Measurements from ENCODE around the gene ARID2. TPM values are rescaled to one million over a fixed set of nuclear protein-coding genes. Genes with fewer than 3 reads are reported as not detected.

The ARID2 gene
- polyA plus RNA-seq, 1 donor (not counting 4 experiments of a cell fraction or from before 2014, with no cell fraction given), result 15.1 TPM

DNA sequence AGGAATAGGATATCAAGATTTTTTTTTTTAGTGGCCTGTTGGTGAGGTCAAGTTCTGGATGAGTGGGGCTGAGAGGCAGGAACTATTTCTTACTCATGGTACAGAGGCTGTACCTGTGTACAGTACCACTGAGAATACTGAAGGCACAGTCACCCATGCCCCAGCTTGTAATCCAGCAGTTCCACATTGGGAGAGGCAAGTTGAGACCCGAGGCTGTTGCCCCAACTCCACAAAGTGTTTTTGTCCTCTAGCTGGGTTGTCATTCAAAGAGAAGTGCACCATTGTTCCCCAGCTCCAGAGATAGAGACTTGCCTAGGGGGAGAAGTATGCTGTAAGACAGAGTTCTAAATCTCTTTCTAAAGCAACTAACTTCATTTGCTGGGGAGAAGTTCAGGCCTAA lies 38.7 kb downstream of the ARID2 start:
- no peak overlapping the region for H2AFZ ChIP-seq (ENCODE audit: control insufficient read depth, low read length)
- H3K4me2 ChIP-seq (ENCODE audit: control insufficient read depth, extremely low read depth, insufficient read depth, low read depth, low read length), result peak overlapping the region; percentile 61
- H3K4me1 ChIP-seq (ENCODE audit: control insufficient read depth, extremely low read depth, insufficient read depth, low read length), result peaks cover 22% of the 10 kb centered on the region
- H3K9ac ChIP-seq (ENCODE audit: control insufficient read depth, extremely low read depth, insufficient read depth, low read length), result no peak overlapping the region
- H3K4me3 ChIP-seq (ENCODE audit: control insufficient read depth in 2 of 3, extremely low read depth in 1 of 3, insufficient read depth in 2 of 3, low read depth in 1 of 3, low read length in 3 of 3), result peak overlapping the region in 1 of 3 experiments; percentile 33
- DNase-seq (ENCODE audit: low read depth, low spot score), result peak; percentile 63
- no peaks in the 10 kb centered on the region for H3K27me3 ChIP-seq (ENCODE audit: control insufficient read depth, extremely low read depth, insufficient read depth, low read length)
- TF ChIP-seq, protein P1, sequence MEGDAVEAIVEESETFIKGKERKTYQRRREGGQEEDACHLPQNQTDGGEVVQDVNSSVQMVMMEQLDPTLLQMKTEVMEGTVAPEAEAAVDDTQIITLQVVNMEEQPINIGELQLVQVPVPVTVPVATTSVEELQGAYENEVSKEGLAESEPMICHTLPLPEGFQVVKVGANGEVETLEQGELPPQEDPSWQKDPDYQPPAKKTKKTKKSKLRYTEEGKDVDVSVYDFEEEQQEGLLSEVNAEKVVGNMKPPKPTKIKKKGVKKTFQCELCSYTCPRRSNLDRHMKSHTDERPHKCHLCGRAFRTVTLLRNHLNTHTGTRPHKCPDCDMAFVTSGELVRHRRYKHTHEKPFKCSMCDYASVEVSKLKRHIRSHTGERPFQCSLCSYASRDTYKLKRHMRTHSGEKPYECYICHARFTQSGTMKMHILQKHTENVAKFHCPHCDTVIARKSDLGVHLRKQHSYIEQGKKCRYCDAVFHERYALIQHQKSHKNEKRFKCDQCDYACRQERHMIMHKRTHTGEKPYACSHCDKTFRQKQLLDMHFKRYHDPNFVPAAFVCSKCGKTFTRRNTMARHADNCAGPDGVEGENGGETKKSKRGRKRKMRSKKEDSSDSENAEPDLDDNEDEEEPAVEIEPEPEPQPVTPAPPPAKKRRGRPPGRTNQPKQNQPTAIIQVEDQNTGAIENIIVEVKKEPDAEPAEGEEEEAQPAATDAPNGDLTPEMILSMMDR (optimal IDR thresholded peaks at IDR 0.05 in 1 of 3, IDR thresholded peaks at IDR 0.05 in 1 of 3, conservative IDR thresholded peaks at IDR 0.05 in 1 of 3; ENCODE audit: extremely low read depth in 1 of 3, insufficient read depth in 2 of 3, low read length in 3 of 3), result no peak
- dilution Hi-C loops (cut with MboI; ENCODE audit: extremely low pct_ligation_motif_present, low sequenced_read_pairs), result no loop called here
- peak overlapping the region; percentile 42 for H3K27ac ChIP-seq (ENCODE audit: control insufficient read depth, insufficient read depth, low read length)
- no peaks in the 10 kb centered on the region for H3K9me1 ChIP-seq (ENCODE audit: control insufficient read depth, extremely low read depth, insufficient read depth, low read length)
- no peaks in the 10 kb centered on the region for H3K36me3 ChIP-seq (ENCODE audit: control insufficient read depth in 2 of 2, extremely low read depth in 1 of 2, insufficient read depth in 2 of 2, low read length in 2 of 2)
- peaks cover 54% of the 10 kb centered on the region for H3K79me2 ChIP-seq (ENCODE audit: control insufficient read depth, insufficient read depth, low read length)
- peak; percentile 84 for FAIRE-seq
- H4K20me1 ChIP-seq (ENCODE audit: control insufficient read depth, extremely low read depth, insufficient read depth, low read length), result no peaks in the 10 kb centered on the region
- no peaks in the 10 kb centered on the region for H3K9me3 ChIP-seq (ENCODE audit: control insufficient read depth, low read depth, low read length)

DNA sequence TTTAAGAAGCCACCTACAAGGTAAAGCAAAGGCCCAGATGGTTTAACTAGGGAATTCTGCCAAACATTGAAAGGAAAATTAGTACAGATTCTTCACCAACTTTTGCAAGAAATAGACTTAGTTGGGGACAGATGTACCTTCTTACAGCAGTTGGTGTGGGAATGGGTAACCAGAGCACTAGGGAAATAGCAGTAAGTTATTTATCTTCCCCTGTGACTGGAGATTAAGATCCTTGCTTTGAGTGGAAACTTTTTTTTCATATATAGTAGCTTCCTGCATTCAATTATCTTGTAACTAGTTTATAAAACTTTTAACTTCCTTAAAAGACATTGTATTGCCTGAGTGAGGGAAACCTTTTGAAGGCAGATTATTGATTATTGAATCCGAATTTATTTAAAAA lies 44.2 kb downstream of the ARID2 start:
- Histone ChIP-seq H3K9ac (ENCODE audit: control insufficient read depth, extremely low read depth, insufficient read depth, low read length) (no peak overlapping the region), H3K27me3 (ENCODE audit: control insufficient read depth, extremely low read depth, insufficient read depth, low read length) (no peaks in the 10 kb centered on the region), H4K20me1 (ENCODE audit: control insufficient read depth, extremely low read depth, insufficient read depth, low read length) (no peaks in the 10 kb centered on the region), H3K9me3 (ENCODE audit: control insufficient read depth, low read depth, low read length) (no peaks in the 10 kb centered on the region), H3K4me2 (ENCODE audit: control insufficient read depth, extremely low read depth, insufficient read depth, low read depth, low read length) (no peak overlapping the region), H3K79me2 (ENCODE audit: control insufficient read depth, insufficient read depth, low read length) (peaks cover 57% of the 10 kb centered on the region), H3K9me1 (ENCODE audit: control insufficient read depth, extremely low read depth, insufficient read depth, low read length) (no peaks in the 10 kb centered on the region), H2AFZ (ENCODE audit: control insufficient read depth, low read length) (no peak overlapping the region), H3K4me3 (ENCODE audit: control insufficient read depth in 2 of 3, extremely low read depth in 1 of 3, insufficient read depth in 2 of 3, low read depth in 1 of 3, low read length in 3 of 3) (no peak overlapping the region), H3K27ac (ENCODE audit: control insufficient read depth, insufficient read depth, low read length) (no peak overlapping the region), H3K4me1 (ENCODE audit: control insufficient read depth, extremely low read depth, insufficient read depth, low read length) (peaks cover 7% of the 10 kb centered on the region), H3K36me3 (ENCODE audit: control insufficient read depth in 2 of 2, extremely low read depth in 1 of 2, insufficient read depth in 2 of 2, low read length in 2 of 2) (no peaks in the 10 kb centered on the region)
- DNase-seq (ENCODE audit: low read depth, low spot score) (no peak), FAIRE-seq (no peak)
- TF ChIP-seq, protein P1 (optimal IDR thresholded peaks at IDR 0.05 in 1 of 3, IDR thresholded peaks at IDR 0.05 in 1 of 3, conservative IDR thresholded peaks at IDR 0.05 in 1 of 3; ENCODE audit: extremely low read depth in 1 of 3, insufficient read depth in 2 of 3, low read length in 3 of 3), result no peak
- no peak for TF ChIP-seq EZH2 (IDR thresholded peaks at IDR 0.05; ENCODE audit: low read length)
- dilution Hi-C loops (cut with MboI; ENCODE audit: extremely low pct_ligation_motif_present, low sequenced_read_pairs), result no loop called here

Data from keratinocyte (primary cell).